ENCODE measurements around the gene FOXN1.
A peak's percentile ranks its signal among the peaks of the same experiment; 100 is the strongest.

Gene FOXN1

DNA sequence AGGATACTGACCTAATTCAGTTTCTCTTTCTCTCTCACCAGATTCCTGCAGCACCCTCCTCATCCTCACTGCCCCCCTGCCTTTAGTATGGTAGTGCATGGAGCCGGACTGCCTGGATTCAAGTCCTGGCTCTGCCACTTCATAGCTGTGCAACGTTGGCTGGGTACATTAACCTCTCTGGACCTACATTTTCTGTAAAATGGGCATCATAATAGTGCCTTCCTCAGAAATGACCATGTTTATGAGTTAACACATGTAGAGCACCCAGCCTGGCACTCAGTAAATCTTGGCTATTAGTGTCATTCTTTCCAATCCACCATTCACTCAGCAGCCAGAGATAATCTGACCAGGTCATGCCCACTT is 39.0 kb downstream of the FOXN1 start:
- FAIRE-seq (no peak), DNase-seq (ENCODE audit: low spot score) (no peak)

DNA sequence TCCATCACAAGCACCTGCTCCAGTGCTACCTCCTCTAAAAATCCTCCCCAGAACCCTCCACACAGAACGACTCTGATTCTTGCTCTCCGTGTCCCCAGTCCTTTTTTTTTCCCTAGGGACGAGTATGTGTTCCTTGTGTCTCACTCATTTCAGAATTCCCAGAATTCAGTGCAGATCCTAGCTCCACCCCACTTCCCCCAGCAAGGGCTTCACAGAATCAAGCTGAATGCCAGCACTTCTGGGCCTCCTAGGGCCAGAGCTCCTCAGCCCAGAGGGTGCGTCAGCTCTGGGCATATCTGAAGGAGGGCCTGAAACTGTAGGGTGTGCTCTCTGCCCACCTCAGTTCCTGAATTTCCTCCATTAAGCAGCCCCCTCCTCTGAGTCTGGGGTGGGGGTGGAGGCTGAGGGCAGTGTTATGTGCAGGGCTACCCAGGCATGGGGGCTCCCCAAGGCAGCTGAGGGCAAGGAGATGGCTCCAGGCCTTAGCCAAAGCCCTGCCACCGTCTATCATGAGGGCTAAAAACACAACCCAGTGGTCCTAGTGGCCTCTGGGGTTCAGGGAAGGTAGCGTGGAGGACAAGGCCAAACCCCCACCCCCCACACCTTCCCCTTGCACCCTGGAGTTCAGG is 39.8 kb downstream of the FOXN1 start:
- DNase-seq (ENCODE audit: low spot score) (no peak), FAIRE-seq (no peak)

DNA sequence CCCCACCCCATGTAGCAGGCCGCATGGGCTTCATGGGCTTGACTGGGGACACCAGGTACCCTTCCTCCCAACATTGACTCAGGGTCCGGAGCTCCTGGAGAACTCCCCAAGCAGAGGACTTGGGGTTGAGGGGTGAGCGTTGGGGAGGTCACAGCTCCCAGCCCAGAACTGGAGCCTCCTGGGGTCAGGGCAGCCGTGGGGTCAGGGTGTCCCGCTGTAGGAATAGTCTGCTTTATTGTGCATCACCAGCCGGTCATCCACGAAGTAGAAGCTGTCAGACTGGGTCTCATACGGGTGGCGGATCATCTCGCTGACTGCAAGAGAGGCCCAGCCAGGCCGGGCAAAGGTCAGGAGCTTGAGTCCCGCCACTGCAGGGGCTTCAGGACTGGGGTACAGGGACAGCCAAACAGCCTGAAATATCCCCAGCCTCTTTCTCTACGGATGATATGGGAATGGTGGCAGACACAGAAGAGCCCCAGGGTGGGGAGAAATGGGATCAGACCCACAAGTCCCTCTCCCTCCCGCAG is 41.0 kb downstream of the FOXN1 start:
- FAIRE-seq = no peak
- DNase-seq (ENCODE audit: low spot score) = no peak

DNA sequence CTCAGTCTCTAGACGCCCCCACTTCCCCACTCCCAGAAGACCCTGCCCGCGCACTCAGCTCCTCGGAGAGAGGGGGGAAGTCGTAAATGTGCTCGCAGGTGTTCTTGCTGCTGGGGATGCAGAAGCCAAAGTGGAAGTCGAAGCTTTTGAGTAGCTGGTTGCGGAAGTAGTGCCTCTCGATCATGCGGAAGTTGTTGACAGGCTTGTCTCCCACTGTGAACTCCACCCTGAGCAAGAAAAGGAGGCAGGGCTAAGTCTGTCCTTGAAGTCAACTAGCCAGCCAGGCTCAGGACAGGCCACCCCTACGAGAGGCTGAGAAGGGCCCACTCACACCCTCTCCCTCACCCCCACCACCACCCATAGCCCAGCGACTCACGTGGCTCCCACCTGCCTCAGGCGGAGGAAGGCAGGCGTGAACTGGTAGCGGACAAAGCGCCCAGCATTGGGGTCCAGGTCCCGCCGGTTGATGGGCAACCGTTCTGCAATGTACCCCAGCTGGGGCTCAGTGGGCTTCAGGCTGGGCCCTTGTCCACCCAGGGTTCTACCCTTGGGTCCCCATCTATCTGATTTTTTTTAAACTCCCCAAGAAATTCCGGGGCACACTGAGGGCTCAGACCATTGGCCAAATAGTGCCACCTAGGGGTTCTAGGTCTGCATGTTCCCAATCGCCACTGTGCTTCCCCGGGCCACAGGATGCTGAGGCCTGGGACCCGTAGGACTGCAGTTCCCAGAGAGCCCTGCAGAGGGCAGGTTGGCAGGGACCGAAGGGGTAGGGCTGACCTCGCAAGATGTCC is 41.7 kb downstream of the FOXN1 start:
- FAIRE-seq (peak; percentile 16), DNase-seq (ENCODE audit: low spot score) (peak; percentile 54)

DNA sequence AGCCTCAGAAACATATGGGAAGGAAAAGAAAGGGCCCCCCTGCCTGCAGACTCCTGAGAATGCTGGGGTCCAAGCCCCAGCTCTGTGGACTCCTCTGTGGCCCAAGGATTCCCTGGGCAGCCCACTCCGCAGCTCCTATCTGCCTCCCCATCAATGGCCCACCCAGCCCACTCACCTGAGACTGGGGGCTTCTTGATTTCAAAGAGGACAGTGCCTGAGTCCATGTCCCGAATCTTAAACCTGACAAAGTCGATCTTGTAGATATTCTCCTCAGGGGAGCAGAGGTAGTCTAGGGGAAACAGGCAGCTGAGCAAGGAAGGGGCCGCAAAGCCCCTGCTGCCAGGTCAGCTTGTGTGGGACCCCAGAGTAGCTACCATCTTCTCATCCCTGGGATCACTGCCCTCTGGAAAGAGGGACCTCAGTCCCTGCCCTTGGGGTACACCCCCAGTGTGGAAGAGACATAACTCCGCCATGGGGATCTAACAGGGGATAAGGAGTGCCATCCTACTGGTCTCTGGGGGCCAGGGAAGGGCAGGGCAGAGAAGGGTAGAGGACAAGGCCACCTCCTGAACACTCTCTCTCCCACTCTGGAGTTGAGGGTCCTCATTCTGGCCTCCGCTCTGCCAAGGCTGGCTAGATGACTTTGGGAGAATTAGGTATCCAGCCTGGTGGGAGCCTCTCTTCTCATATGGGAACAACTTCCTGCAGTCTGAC is 42.4 kb downstream of the FOXN1 start:
- DNase-seq (ENCODE audit: low spot score) (no peak), FAIRE-seq (no peak)

DNA sequence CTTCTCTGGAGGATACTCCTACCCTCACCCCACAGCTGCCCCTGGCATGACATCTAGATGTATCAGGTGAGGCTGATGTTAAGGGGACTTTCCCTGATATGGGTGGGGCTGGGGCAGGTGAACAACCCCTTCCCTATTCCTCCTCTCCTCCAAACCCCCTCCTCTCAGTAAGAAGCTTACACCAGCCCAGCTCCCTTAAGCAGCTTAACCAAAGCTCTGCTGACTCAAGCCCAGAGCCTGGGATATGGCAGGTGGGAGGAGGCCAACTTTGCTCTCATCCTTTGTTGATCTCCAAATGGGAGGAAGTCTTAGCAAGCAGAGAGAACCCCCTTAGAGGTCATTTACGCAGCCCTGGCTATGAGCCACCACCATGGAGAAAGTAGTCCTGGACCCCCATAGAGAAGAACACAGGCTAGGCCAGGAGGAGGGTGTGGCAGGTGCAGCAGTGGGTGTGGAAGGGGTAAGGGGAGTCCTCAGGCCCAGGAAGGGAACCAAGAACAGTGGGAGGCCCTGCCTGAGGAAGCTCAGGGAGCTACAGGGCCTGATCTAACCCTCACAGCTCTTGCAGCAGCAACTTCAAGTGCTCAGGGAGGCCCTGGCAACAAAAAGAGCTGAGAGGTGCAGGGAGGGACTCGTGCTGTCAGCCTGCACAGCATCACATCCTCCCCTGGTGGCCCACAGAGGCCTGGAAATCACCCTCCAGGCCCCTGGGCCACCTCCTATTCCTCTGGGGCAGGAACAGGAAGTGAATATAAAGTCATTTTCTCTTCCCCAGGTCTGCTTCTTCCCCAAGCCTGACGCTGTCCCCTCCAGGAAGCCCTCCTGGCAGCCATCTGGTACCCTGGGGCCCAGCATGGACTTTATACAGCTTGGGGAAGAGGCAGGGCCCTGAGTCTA is 43.3 kb downstream of the FOXN1 start:
- FAIRE-seq (no peak), DNase-seq (ENCODE audit: low spot score) (no peak)

DNA sequence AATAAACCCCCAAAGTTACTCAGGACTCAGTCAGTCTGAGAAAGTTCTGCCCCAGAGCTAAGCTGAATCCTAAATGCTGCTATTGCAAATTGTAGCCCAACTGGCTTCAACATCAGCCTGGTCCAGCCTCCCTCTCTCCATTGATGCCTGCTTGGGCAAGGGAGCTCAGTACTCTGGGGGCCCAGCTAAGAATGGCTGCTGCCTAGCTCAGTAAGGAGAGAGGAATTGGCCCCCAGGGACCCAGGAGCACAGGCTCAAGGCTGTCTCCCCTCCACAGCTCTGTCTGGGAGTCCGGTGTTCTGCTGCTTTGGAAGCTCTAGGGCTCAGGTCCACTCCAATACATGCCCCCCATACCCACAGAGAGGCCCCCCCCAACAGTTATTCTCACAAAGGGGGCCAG is 44.7 kb downstream of the FOXN1 start:
- no peak for DNase-seq (ENCODE audit: low spot score)
- no peak for FAIRE-seq

DNA sequence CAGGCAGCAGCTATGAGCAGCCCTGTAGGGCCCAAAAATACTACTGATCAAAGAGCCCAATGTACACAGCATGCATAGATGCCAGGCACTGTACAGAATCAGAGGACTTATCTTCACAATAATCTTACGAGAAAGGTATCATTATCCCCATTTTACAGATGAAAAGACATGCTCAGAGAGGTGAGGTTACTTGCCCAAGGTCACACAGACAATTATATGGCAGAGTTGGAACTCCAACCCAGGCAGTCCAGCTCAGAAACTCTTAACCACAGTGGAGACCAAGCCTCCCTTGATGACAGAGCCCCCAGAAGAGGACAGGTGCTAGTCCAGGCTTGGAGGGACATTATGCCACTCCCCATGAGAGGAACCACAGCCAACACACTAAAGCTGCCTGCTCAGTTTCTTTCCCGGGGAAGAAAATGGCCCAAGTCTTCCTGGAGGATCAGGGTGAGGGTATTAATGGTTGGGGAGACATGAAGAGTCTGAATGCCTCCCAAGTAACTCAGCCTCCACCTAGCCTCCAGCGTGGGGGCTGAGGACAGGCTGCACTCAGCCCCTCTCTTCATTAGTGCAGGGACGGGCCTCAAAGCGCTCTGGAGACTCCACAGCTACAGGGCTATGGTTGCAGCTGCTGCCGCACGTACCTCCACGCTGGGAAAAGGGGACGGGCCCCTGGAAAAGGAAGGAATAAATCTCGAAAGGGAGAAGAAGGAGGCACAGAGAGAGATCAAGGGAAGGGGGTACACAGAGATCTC is 45.5 kb downstream of the FOXN1 start:
- FAIRE-seq = no peak
- DNase-seq (ENCODE audit: low spot score) = no peak

DNA sequence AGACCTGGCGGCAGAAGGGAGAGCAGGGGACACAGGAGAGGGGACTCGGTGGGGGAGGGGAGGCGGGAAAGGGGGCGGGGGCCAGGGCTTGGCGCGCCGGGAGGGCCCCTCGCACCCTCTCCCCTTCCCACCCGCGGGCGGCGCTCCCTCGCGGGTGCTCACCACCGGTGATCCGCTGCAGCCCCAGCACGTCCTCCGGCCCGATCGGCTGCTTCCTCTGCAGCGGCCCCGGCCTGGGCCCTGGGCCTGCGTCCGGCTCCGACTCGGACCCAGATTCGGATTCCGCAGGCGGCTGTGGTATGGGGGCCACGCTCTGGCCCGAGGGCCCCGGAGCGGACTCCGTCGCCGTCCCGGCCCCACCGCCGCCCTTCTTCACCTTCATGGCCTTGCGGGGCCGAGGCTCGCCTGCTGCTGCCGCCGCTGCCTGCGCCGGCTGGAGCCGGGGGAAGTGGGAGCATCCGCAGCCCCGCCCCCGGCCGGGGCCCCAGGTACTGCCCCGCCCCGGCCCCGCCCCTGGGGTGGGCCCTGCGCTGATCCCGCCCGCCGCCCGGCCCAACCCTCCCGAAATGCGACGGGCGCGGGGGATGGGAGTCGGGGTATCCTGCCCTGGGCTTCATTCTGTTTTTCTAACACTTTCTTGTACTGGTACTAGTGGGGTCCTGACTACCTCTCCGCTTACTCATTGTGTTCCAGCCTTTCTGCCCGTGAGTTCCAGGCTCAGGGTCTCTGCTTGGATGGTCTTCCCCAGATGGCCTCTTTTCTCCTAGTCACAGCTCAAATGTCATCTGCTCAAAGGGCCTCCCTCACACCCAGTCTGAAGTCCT is 46.2 kb downstream of the FOXN1 start, which contains the start of gene UNC119:
TSS of gene UNC119 (minus strand) at position 449 of the 824 bp plus-strand sequence. CDS start at position 382, 67 bp downstream.
- no peak for FAIRE-seq
- DNase-seq (ENCODE audit: low spot score) = peak; percentile 39

DNA sequence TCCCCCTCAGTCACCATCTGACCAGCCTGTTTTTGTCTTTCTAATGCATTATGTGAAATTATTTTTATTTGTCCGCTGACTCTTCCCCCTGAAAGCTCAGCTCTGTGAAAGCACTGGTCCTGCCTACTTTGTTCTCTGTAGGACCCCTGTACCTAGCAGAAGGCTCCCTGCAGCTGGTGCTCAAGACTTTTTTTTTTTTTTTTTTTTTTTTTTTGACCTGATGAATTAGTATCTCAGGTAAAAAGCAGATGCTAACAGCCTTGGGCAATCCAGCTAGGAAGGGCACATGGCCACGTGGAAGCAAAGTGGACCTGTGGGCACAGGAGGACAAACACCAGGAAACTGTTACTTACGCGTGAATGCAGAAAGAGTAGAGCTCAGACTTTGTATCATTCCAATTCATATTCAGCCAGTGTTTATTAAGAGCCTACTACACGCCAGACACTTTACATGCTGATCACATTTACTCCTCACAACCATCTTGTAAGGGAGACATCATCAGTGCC is 46.9 kb downstream of the FOXN1 start:
- FAIRE-seq (no peak), DNase-seq (ENCODE audit: low spot score) (no peak)

DNA sequence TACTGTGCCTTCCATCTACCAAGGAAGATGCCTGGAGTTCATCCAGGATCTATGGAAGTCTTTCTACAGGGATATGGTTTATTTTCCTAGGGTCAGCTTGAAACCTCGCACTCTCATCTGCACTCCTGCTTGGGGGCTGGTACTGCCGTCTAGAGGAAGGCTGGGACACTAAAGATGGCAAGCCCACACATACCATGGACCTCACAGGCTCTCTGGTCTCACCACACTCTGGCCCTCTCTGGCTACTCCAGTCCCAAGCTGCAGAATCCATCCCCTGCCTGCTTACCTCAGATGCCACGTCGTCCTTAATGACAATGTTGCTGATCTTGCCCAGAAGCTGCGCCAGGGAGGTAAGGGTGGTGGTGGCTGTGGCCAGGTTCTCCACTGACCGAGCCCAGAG is 48.4 kb downstream of the FOXN1 start:
- FAIRE-seq (no peak), DNase-seq (ENCODE audit: low spot score) (no peak)

DNA sequence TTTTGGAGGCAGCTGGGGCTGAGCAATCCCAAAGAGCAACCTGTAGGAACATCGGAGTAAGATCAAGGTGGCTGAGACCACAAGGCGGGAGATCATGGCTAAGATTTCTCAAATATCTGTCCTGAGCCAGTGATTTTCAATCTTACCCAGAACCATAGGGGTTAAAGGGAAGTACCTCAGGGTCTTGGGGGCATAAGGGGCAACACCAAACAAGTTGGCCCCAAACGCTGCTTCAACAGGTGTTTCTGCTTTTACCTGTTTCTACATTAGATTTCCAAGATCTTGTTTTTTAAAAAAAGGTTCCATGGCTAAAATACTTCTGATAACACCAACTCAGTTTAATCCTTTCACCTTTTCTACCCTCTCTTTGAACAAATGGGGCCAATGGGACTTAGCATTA is 48.9 kb downstream of the FOXN1 start:
- DNase-seq (ENCODE audit: low spot score) (no peak), FAIRE-seq (no peak)

DNA sequence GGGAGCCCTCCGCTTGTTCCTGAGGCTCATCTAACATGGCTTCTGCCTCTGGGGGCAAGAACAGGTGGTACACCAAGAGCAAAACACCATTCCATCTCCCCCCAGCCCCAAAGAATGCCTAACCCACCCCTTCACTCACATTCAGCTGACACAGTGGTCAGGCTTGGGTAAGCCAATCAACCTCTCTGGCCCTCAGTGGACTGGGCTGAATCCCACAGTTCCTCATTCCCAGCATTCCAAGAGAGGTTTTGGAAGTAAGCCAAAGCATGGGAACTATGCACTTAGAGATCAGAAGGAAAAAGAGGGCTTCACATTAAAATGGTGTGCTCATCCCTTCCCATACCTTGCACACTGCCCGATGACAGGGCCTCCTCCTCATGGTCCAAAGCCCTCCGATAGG is 57.3 kb downstream of the FOXN1 start:
- FAIRE-seq = no peak
- peak; percentile 64 for DNase-seq (ENCODE audit: low spot score)

DNA sequence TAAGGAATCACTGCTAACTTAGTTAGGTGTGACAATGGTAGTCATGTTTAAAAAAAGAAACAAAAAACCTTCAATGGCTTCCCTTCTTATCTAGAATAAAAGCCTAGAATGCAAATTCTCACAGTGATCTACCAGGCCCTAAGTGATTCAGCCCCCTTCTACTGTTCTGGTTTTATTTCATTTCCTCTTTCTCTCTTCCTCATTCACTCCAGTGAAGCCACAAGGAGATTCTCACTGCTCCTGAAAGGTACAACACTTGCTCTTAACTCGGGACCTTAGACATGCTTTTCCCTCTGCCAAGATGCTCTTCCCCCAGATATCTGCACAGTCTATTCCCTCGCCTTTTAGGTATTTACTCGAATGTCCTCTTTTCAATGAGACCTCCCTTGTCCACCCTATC is 61.5 kb downstream of the FOXN1 start:
- no peak for DNase-seq (ENCODE audit: low spot score)
- FAIRE-seq = no peak

DNA sequence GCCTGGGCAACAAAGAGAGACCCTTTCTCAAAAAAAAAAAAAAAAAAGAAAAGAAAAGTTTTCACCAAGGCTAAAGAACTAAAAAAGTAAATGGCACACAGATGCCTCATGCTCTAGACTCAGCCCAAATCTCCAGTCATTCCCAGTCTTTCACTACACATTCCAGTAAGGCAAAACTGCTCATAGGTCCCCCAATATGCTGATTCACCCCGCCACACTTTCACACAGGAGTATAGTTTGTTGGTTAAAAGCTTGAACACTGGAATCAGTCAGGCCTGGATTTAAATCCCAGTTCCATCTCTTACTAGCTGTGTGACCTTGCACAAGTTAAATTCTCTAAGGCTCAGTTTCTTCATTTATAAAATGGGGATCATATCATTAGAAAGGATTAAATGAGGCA is 63.3 kb downstream of the FOXN1 start:
- no peak for DNase-seq (ENCODE audit: low spot score)
- no peak for FAIRE-seq

DNA sequence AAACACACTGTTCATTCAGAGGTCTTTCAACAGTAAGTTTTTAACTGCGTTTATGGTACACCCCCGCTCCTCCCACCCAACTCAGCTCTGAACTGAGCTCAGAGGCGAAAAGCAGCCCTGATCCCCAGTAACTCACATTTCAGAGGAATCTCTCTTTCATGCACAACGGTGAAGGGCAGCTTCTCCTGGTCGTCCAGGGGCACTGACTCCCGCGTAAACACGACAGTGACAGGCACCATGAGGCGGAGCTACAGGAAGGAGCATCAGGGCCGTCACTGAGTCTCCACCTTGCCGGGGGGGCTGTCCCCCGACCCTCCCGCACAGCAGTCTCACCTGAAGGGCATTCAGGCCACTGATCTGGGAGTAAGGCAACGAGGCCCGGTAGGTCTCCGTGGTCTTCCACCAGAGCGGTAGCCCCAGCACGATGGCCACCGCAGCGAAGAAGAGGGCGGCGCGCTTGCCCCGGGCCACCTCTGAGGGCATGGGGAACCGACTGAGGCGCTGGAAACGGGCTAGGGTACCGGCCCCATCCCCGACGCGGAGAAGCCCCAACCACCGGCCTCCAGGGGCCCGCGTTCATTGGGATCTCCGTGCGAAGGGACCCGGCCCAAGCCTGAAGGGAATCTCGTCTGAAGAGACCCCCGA is 64.7 kb downstream of the FOXN1 start:
- DNase-seq (ENCODE audit: low spot score) (no peak), FAIRE-seq (no peak)

DNA sequence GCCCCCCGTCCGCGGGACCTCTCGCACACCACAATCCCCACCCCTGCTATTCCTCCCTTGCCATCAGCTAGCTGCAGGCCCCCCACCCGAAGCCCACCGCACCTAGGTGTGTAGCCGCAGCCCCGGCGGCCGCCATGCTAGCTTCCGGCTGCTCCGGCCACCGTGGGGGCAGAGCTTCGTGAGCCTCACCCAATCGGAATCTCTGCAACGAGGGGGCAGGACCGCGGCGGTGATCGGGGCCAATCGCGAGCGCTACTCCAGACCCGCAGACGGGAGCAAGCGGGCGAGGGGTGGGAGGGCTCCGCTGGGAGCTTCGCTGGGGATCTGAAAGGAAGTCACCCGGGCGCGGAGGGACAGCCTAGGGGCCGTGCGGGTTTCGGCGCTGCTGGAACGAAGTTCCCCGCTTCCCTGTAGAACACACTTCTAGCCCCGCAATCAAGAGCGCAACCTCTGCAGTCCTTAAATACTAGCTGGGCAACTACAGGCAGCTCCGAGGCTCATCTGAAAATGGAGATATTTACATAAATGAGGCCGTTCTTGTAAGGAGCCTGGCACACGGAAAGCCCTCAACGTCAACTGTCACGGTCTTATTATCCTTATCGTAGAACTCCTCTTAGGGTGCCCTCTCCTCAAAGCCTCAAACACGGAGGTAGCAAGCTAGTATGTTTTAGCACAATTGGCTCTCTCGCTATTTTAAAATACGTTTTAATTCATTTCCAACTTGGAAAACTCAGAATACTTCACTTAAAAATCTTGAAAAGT is 65.4 kb downstream of the FOXN1 start, which contains the start of gene PIGS:
TSS of gene PIGS (minus strand) at position 164 of the 762 bp plus-strand sequence. CDS start at position 136, 28 bp downstream.
- peak; percentile 30 for FAIRE-seq
- DNase-seq (ENCODE audit: low spot score) = peak; percentile 81

Data from RCC 7860 (cell line).